Kidney epithelial cell (primary cell): ENCODE measurements around the gene TBC1D10A. TPM values are rescaled to one million over a fixed set of nuclear protein-coding genes. Genes with fewer than 3 reads are reported as not detected.

Source experiments
- DNase-seq: peaks from one replicate; pipeline ENCODE4 v3.0.0-alpha.2; 2010; ENCODE audit warnings: low read depth
- H3K27me3 ChIP-seq: 2 replicates; pipeline ENCODE4 v1.6.0; 2011; ENCODE audit warnings: low read length; ENCODE audit not compliant: control insufficient read depth, insufficient read depth
- H3K36me3 ChIP-seq: 2 replicates; pipeline ENCODE4 v1.5.1; 2011; ENCODE audit warnings: low read length; ENCODE audit not compliant: control insufficient read depth, insufficient read depth
- H3K4me3 ChIP-seq: 2 replicates; pipeline ENCODE4 v1.5.1; 2011; ENCODE audit warnings: low read depth, mild to moderate bottlenecking, control low read depth, low read length
- total RNA-seq: library from RNA; depleted of rRNA; stranded (reverse); fragments of >200 nt; gene quantifications from 2 replicates; pipeline ENCODE4 v1.2.3, GENCODE V29; 2015
- TF ChIP-seq, protein P1 (sequence below): IDR thresholded peaks from 2 replicates; pipeline ENCODE4 v1.5.1; 2011; ENCODE audit warnings: mild to moderate bottlenecking, moderate library complexity, low read length, control low read depth, inconsistent platforms; ENCODE audit not compliant: insufficient read depth, poor library complexity, severe bottlenecking

The TBC1D10A gene
- total RNA-seq, 1 donor from 2014 or later = 23.9 TPM

DNA sequence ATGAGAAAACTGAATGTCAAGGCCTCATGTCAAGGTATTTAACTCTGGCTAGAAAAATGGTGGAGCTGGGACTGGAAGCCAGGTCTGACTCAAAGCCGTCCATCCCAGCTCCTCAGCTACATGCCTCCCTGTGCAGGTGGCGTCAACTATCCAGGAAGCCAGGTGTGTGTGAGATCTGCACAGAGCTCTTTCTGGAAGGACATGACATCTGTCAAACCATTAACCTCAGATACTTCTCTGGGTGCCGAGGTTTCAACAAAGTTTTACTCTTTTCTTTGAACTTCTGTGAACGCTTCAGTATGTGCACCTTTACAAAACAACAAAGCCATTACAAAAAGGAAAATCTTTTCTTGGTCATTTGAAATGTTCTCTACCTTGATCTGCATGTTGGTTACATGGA lies 30.4 kb downstream of the TBC1D10A start:
- DNase-seq = no peak
- Histone ChIP-seq H3K27me3 (no peaks in the 10 kb centered on the region), H3K36me3 (no peaks in the 10 kb centered on the region), H3K4me3 (no peak overlapping the region)
- TF ChIP-seq, protein P1, sequence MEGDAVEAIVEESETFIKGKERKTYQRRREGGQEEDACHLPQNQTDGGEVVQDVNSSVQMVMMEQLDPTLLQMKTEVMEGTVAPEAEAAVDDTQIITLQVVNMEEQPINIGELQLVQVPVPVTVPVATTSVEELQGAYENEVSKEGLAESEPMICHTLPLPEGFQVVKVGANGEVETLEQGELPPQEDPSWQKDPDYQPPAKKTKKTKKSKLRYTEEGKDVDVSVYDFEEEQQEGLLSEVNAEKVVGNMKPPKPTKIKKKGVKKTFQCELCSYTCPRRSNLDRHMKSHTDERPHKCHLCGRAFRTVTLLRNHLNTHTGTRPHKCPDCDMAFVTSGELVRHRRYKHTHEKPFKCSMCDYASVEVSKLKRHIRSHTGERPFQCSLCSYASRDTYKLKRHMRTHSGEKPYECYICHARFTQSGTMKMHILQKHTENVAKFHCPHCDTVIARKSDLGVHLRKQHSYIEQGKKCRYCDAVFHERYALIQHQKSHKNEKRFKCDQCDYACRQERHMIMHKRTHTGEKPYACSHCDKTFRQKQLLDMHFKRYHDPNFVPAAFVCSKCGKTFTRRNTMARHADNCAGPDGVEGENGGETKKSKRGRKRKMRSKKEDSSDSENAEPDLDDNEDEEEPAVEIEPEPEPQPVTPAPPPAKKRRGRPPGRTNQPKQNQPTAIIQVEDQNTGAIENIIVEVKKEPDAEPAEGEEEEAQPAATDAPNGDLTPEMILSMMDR = no peak

DNA sequence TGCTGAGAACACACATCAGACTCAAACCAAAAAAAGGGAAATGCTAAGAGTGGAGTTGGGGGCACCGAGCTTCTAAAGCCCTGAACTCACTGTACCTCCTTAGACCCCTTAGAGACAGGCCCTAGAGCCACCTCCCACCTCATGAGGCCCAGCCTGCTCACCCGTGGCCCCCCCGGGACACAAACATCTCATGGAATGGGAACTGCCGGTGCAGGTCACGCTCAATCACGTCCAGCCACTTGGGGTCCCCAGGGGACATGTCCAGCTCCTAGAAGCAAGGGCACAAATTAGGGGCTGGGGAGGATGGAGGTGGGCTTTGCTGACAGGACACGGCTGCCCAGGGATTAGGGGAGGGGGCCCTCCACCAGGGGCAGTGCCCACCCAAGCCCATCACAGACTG lies 31.2 kb downstream of the TBC1D10A start:
- no peaks in the 10 kb centered on the region for H3K27me3 ChIP-seq
- no peaks in the 10 kb centered on the region for H3K36me3 ChIP-seq
- TF ChIP-seq, protein P1 = no peak
- H3K4me3 ChIP-seq = no peak overlapping the region
- no peak for DNase-seq

DNA sequence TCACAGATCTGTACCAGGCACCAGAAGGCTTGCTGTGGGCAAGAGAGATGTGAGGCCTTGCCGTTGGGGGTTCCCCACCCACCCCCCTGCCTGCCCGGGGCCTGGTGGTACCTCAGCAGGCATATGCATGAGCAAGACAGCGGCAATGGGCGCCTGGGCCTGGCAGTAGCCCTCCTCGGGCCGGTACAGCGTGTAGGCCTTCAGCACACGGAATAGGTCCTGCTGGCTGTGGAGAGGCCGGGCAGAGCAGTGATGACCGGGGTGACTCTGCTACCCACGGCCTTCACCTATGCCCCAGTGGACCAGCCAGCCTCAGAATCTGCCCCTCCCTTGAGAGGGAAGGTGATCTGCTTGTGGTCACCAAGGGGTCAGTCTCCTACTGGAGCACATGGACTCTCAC lies 31.9 kb downstream of the TBC1D10A start:
- TF ChIP-seq, protein P1 = no peak
- no peak overlapping the region for H3K4me3 ChIP-seq
- H3K27me3 ChIP-seq = no peaks in the 10 kb centered on the region
- H3K36me3 ChIP-seq = no peaks in the 10 kb centered on the region
- DNase-seq = no peak

DNA sequence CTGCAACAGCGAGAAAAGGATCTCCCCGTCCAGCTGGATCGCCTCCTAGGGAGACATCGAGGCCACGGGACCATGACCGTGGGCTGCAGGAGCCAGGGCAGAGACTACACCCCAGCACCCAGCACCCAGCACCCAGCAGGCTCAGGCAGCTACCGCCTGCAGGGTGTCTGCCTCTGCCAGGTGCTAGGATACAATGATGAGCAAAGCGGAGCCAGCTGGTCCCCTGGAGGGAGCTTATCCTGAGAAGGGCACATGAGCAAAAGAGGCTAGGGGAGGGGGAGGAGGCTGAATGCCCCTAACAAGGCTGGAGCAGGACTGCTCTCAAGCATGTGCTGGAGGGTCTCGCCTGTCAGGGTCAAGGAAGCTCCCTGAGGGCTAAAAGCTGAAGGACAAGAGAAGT lies 32.7 kb downstream of the TBC1D10A start:
- H3K36me3 ChIP-seq = no peaks in the 10 kb centered on the region
- TF ChIP-seq, protein P1 = no peak
- H3K27me3 ChIP-seq = no peaks in the 10 kb centered on the region

DNA sequence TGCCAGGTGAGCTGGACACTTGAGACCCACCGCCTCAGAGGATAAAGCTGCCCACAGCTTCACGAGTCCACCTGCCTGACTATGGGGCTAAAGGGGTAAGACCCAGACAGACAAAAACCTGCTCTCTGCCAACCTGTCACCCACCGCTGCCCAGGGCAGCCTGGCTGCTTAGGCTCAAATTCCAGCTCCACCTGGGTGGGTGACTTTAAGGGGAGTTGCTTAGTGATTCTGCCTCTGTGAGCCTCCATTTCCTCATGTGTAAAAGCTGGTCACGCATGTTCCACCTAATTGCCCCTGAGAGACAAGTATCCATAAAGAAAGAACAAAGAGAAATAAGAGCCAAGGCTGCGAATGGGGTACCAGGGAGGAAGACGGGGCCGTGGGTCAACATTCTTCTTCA lies 33.7 kb downstream of the TBC1D10A start:
- no peak overlapping the region for H3K4me3 ChIP-seq
- no peaks in the 10 kb centered on the region for H3K27me3 ChIP-seq
- DNase-seq = no peak
- TF ChIP-seq, protein P1 = no peak
- no peaks in the 10 kb centered on the region for H3K36me3 ChIP-seq

More for the DNA sequence above, 32.7 kb downstream of the TBC1D10A start:
- no peak overlapping the region for H3K4me3 ChIP-seq
- DNase-seq = no peak

DNA sequence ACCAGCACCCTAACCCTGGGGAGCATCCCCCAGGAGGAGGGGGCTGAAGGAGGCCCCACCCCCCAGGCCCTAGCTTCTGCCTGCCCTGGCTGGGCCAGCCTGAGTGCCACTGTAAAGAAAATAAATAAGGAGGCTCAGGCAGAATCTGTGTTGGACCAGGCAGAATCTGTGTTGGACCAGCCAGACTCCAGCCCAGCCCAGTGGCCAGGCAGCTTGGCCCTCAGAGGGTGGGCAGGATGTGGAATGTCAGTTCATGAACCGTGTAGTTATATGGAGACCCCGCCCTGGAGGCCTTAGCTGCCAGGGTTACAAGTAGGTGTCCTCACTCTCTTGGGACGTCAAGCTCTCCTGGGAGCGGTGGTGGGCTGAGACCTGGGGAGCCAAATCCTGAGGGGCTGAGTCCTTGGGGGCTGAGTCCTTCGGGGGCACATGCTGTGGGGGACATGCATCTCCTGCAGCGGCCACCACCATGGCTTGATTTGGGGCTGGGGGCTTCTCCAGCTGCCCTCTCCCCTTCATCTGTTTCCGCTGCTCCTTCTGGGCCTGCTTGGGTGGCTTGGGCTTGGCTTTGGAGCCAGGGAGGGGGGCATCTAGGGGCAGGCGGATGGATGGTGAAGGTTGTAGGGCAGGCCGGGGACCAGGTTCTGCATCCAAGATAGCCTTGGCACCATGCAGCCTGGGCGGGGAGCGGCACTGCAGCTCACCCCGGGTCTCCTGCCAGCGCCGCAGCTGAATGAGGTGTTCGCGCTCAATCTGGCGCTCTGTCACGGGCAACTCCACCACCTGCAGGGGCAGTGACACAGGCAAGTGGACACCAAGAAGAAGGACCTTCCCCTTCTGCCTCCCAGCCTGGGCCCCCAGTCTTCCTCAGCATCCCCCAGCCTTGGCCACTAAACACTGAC lies 34.4 kb downstream of the TBC1D10A start:
- no peak for DNase-seq
- Histone ChIP-seq H3K4me3 (no peak overlapping the region), H3K27me3 (no peaks in the 10 kb centered on the region), H3K36me3 (no peaks in the 10 kb centered on the region)
- TF ChIP-seq, protein P1 = no peak
